ENCODE measurements around the gene ARRDC5. TPM values are rescaled to one million over a fixed set of nuclear protein-coding genes. Genes with fewer than 3 reads are reported as not detected.
"Not testable (repeated sequence)": the region's sequence is repeated elsewhere in the genome, so short reads cannot be mapped to it uniquely, and the experiment has no call there.

ARRDC5 gene
- total RNA-seq, 1 donor from 2014 or later: not detected

DNA sequence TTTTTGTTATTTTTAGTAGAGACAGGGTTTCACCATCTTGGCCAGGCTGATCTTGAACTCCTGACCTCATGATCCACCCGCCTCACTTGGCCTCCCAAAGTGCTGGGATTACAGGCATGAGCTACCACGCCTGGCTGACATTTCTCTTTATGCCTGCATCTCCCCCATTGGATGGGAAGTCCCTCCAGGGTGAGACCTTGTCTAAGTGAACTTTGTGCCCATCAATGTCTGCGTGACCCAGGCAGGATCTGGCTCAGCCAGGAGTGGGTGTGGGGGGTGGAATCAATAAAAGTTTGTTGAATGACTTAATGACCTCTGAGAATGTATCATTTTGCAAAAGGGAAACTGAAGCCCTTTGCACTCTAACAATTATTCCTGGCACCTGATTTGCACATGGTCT is 1.8 kb upstream of the ARRDC5 start:
- H3K4me3 Mint-ChIP-seq (ENCODE audit: low read depth): no peak overlapping the region
- peaks cover 3% of the 10 kb centered on the region for H3K27me3 Mint-ChIP-seq
- H3K9me3 Mint-ChIP-seq (ENCODE audit: low read depth): no peaks in the 10 kb centered on the region
- H3K27ac Mint-ChIP-seq: no peak overlapping the region
- TF ChIP-seq, protein P1, sequence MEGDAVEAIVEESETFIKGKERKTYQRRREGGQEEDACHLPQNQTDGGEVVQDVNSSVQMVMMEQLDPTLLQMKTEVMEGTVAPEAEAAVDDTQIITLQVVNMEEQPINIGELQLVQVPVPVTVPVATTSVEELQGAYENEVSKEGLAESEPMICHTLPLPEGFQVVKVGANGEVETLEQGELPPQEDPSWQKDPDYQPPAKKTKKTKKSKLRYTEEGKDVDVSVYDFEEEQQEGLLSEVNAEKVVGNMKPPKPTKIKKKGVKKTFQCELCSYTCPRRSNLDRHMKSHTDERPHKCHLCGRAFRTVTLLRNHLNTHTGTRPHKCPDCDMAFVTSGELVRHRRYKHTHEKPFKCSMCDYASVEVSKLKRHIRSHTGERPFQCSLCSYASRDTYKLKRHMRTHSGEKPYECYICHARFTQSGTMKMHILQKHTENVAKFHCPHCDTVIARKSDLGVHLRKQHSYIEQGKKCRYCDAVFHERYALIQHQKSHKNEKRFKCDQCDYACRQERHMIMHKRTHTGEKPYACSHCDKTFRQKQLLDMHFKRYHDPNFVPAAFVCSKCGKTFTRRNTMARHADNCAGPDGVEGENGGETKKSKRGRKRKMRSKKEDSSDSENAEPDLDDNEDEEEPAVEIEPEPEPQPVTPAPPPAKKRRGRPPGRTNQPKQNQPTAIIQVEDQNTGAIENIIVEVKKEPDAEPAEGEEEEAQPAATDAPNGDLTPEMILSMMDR (IDR thresholded peaks at IDR 0.05; ENCODE audit: unreplicated experiment): no peak
- no peak for DNase-seq (ENCODE audit: low spot score, unreplicated experiment)
- H3K36me3 Mint-ChIP-seq (ENCODE audit: insufficient read depth): no peaks in the 10 kb centered on the region
- peaks cover 9% of the 10 kb centered on the region for H3K4me1 Mint-ChIP-seq (ENCODE audit: low read depth)

DNA sequence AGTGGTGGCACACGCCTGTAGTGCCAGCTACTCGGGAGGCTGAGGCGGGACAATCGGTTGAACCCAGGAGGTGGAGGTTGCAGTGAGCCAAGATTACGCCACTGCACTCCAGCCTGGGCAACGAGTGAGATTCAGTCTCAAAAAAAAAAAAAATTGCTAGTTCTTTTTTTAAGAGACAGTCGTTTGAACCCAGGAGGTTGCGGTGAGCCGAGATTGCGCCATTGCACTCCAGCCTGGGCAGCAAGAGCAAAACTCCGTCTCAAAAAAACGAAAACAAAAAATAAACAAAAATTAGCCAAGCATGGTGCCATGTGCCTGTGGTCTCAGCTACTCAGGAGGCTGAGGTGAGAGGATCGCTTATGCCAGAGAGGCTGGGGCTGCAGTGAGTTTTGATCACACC is 1.8 kb downstream of the ARRDC5 start:
- not testable (repeated sequence) for H3K27ac Mint-ChIP-seq; DNase-seq (ENCODE audit: low spot score, unreplicated experiment); H3K4me3 Mint-ChIP-seq (ENCODE audit: low read depth); H3K27me3 Mint-ChIP-seq; H3K36me3 Mint-ChIP-seq (ENCODE audit: insufficient read depth); H3K4me1 Mint-ChIP-seq (ENCODE audit: low read depth); H3K9me3 Mint-ChIP-seq (ENCODE audit: low read depth)

DNA sequence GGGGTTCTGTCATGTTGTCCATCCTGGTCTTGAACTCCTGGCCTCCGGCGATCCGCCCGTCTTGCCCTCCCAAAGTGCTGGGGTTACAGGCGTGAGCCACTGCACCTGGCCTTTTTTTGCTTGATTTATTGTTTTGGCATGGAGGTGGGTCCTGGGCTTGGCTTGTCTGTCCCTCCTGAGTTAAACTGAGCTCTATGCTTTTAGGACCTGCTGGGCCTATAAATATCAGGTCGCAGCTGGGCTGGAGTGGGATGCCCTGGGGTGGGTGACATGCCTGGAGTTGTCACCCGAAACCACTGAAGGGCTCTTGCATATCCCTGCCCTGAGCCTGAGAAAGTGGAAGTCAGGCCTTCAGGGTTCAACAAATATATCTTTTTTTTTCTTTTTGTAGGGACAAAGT is 5.5 kb downstream of the ARRDC5 start:
- Mint-ChIP-seq H3K9me3 (ENCODE audit: low read depth) (no peaks in the 10 kb centered on the region), H3K27ac (no peak overlapping the region), H3K36me3 (ENCODE audit: insufficient read depth) (no peaks in the 10 kb centered on the region), H3K27me3 (no peaks in the 10 kb centered on the region), H3K4me3 (ENCODE audit: low read depth) (no peak overlapping the region), H3K4me1 (ENCODE audit: low read depth) (peaks cover 2% of the 10 kb centered on the region)
- DNase-seq (ENCODE audit: low spot score, unreplicated experiment): no peak
- TF ChIP-seq, protein P1 (IDR thresholded peaks at IDR 0.05; ENCODE audit: unreplicated experiment): no peak

DNA sequence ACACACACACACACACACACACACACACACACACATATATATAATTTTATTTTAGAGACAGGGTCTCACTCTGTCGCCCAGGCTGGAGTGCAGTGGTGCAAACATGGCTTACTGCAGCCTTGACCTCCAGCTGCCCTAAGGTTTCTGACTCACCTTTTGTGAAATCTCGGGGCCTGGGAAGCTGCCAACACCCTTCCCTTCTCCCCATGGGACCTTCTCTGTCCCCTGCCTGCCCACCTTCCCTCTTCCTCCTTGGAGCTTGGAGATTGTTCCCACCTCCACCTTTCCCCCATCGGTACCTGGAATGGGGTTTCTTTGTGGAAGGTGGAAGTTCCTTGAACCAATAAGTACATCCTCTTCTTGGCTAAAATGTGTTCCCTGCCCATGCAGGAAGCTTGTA is 6.3 kb downstream of the ARRDC5 start:
- no peaks in the 10 kb centered on the region for H3K27me3 Mint-ChIP-seq
- DNase-seq (ENCODE audit: low spot score, unreplicated experiment): no peak
- TF ChIP-seq, protein P1 (IDR thresholded peaks at IDR 0.05; ENCODE audit: unreplicated experiment): no peak
- H3K9me3 Mint-ChIP-seq (ENCODE audit: low read depth): no peaks in the 10 kb centered on the region
- H3K36me3 Mint-ChIP-seq (ENCODE audit: insufficient read depth): no peaks in the 10 kb centered on the region
- no peak overlapping the region for H3K27ac Mint-ChIP-seq
- H3K4me3 Mint-ChIP-seq (ENCODE audit: low read depth): no peak overlapping the region
- peaks cover 2% of the 10 kb centered on the region for H3K4me1 Mint-ChIP-seq (ENCODE audit: low read depth)

DNA sequence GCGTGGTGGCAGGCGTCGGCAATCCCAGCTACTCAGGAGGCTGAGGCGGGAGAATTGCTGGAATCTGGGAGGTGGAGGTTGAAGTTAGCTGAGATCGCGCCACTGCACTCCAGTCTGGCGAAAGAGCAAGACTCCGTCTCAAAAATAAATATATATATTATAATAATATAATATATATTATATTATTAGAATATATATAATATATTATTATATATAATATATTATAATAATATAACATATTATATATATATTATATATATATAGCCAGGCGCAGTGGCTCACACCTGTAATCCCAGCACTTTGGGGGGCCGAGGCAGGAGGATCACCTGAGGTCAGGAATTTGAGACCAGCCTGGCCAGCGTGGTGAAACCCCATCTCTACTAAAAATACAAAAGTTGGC is 9.7 kb downstream of the ARRDC5 start:
- not testable (repeated sequence) for H3K4me3 Mint-ChIP-seq (ENCODE audit: low read depth); H3K9me3 Mint-ChIP-seq (ENCODE audit: low read depth); H3K4me1 Mint-ChIP-seq (ENCODE audit: low read depth); H3K27ac Mint-ChIP-seq; H3K27me3 Mint-ChIP-seq; DNase-seq (ENCODE audit: low spot score, unreplicated experiment); H3K36me3 Mint-ChIP-seq (ENCODE audit: insufficient read depth)

DNA sequence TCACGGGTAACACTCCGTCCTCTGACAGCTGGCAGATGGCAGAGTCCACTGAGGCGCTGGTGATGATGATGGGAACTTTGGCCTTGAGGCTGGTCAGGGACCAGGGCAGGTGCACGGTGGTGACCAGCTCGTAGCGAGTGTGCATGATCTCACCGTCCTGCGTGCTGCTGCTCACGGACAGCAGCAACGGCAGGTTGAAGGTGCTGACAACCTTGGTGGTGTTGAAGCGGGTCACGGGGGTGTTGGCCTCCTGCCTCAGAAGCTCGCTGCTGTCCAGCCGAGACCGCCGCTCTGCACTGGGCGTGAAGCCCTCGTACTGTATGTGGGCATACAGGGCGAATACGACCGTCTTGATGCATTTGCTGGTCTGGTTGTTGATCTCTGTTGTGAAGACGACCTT is 11.6 kb downstream of the ARRDC5 start:
- DNase-seq (ENCODE audit: low spot score, unreplicated experiment): no peak
- Mint-ChIP-seq H3K4me1 (ENCODE audit: low read depth) (peaks cover 2% of the 10 kb centered on the region), H3K9me3 (ENCODE audit: low read depth) (no peaks in the 10 kb centered on the region), H3K27me3 (peaks cover 2% of the 10 kb centered on the region), H3K36me3 (ENCODE audit: insufficient read depth) (no peaks in the 10 kb centered on the region), H3K27ac (no peak overlapping the region), H3K4me3 (ENCODE audit: low read depth) (no peak overlapping the region)
- TF ChIP-seq, protein P1 (IDR thresholded peaks at IDR 0.05; ENCODE audit: unreplicated experiment): no peak

Data from progenitor cell of endocrine pancreas (in vitro differentiated cells).